GM12892 (cell line): Measurements from ENCODE around the gene ATP2A1.

Experiments
- POLR2A ChIP-seq: IDR thresholded peaks from 2 replicates; pipeline ENCODE4 v1.6.1; 2011; ENCODE audit warnings: low read depth, low read length, control low read depth
- POLR2AphosphoS5 ChIP-seq: IDR thresholded peaks from 2 replicates; pipeline ENCODE4 v1.6.1; 2011; ENCODE audit warnings: low read depth, low read length, control low read depth
- TAF1 ChIP-seq: IDR thresholded peaks from 2 replicates; pipeline ENCODE4 v1.6.1; 2011; ENCODE audit warnings: low read depth, mild to moderate bottlenecking, control low read depth, low read length, borderline replicate concordance

DNA sequence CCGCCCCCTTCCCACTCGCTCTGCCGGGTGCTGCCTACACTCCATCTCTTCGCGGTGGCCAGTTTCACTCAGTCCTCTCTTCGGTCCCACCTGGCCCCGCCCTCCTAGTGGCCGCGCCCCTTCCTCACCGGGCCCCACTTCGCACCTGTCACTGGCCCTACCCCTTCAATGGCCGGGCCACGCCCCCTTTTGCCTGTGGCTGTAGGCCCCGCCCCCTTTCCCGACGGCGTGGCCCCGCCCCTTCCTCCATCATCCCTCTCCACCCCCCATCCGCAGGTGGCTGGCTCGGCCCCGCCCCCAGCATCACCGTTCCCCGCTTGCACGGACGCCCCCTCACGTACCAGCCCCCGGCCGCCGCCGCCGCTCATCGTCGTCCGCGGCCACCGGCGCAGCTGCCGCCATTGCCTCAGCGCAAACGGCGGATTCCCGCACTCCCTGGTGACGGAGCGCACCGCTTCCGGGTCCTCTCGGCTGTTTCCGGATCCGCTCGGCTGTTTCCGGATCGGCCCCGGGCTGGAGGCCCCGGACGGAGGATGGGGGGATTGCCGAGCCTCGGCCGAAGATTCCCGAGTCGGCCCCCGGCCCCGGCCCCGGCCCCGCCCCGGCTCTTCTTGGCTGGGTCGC lies 46.6 kb downstream of the ATP2A1 start, which contains the start of gene RABEP2:
- TF ChIP-seq TAF1 (no peak), POLR2A (no peak; the same call in 1 of the 2 replicates), POLR2AphosphoS5 (no peak)
